Stimulated activated CD4-positive, alpha-beta T cell treated with anti-CD3 and anti-CD28 coated beads, Interleukin-4, amount 100 ng/mL, for 24 hours (primary cell): Measurements from ENCODE around the gene CSPG4.
A peak's percentile ranks its signal among the peaks of the same experiment; 100 is the strongest.
"Not testable (repeated sequence)": the region's sequence is repeated elsewhere in the genome, so short reads cannot be mapped to it uniquely, and the experiment has no call there.

ENCODE experiments used
- DNase-seq: peaks from one replicate; pipeline ENCODE4 v3.0.0-alpha.2; 2020

CSPG4 gene

GRCh38 chr15:75725006-75725718 lies 12.5 kb upstream of the CSPG4 start:
- DNase-seq = no peak

GRCh38 chr15:75723847-75724660 lies 11.4 kb upstream of the CSPG4 start:
- peak; percentile 26 for DNase-seq

GRCh38 chr15:75723171-75723846 lies 10.7 kb upstream of the CSPG4 start:
- DNase-seq = no peak

GRCh38 chr15:75721923-75722870 lies 9.5 kb upstream of the CSPG4 start:
- DNase-seq = no peak

- no peak for DNase-seq
Measured at GRCh38 chr15:75721480-75721922, 8.9 kb upstream of the CSPG4 start.

GRCh38 chr15:75720787-75721479 lies 8.3 kb upstream of the CSPG4 start:
- peak; percentile 41 for DNase-seq

GRCh38 chr15:75720297-75720696 lies 7.6 kb upstream of the CSPG4 start:
- DNase-seq = no peak

- no peak for DNase-seq
Measured at GRCh38 chr15:75718328-75718727, 5.7 kb upstream of the CSPG4 start.

- not testable (repeated sequence) for DNase-seq
Measured at GRCh38 chr15:75717001-75717400, 4.4 kb upstream of the CSPG4 start.

GRCh38 chr15:75716249-75716950 lies 3.8 kb upstream of the CSPG4 start:
- not testable (repeated sequence) for DNase-seq

- not testable (repeated sequence) for DNase-seq
Measured at GRCh38 chr15:75715312-75715832, 2.7 kb upstream of the CSPG4 start.

GRCh38 chr15:75714195-75714594 lies 1.5 kb upstream of the CSPG4 start:
- DNase-seq = no peak

- DNase-seq = no peak
Measured at GRCh38 chr15:75713338-75713895, 769 bp upstream of the CSPG4 start.

- not testable (repeated sequence) for DNase-seq
Measured at GRCh38 chr15:75711495-75711894, 1.2 kb downstream of the CSPG4 start.

GRCh38 chr15:75710874-75711273 lies 1.8 kb downstream of the CSPG4 start:
- not testable (repeated sequence) for DNase-seq

GRCh38 chr15:75709458-75709857 lies 3.2 kb downstream of the CSPG4 start:
- DNase-seq = not testable (repeated sequence)

GRCh38 chr15:75706682-75706954 lies 6.0 kb downstream of the CSPG4 start:
- DNase-seq = no peak

- DNase-seq = no peak
Measured at GRCh38 chr15:75705854-75706681, 6.6 kb downstream of the CSPG4 start.

- not testable (repeated sequence) for DNase-seq
Measured at GRCh38 chr15:75705375-75705774, 7.3 kb downstream of the CSPG4 start.

GRCh38 chr15:75704618-75705017 lies 8.0 kb downstream of the CSPG4 start:
- no peak for DNase-seq
